K562 (cell line): ENCODE measurements around the gene GAA. TPM values are rescaled to one million over a fixed set of nuclear protein-coding genes. Genes with fewer than 3 reads are reported as not detected.

ENCODE experiments used
- ARID3A ChIP-seq: IDR thresholded peaks from 2 replicates; pipeline ENCODE4 v1.6.1; 2012; ENCODE audit warnings: low read depth, low read length, improper control_type of control experiment, borderline replicate concordance
- CCNT2 ChIP-seq: IDR thresholded peaks from 2 replicates; pipeline ENCODE4 v1.6.1; 2011; ENCODE audit warnings: borderline replicate concordance, low read depth, mild to moderate bottlenecking, moderate library complexity, mixed read lengths, low read length; ENCODE audit not compliant: insufficient read length; ENCODE audit errors: extremely low read depth
- CGGBP1 ChIP-seq: fragments of 250-450 bp; sonication (Bioruptor Pico); IDR thresholded peaks from 2 replicates; pipeline ENCODE4 v1.9.0; 2021; ENCODE audit warnings: mild to moderate bottlenecking
- CHCHD3 ChIP-seq: fragments of 250-450 bp; sonication (Bioruptor Pico); IDR thresholded peaks from 2 replicates; pipeline ENCODE4 v2.1.2; 2022; ENCODE audit warnings: mild to moderate bottlenecking
- DACH1 ChIP-seq: fragments of 450-650 bp; IDR thresholded peaks from 2 replicates; pipeline ENCODE4 v1.6.1; 2018; ENCODE audit not compliant: partially characterized antibody
- FOXK1 ChIP-seq: sonication (generic); formaldehyde crosslinking; IDR thresholded peaks from 2 replicates; pipeline ENCODE4 v1.8.0; 2022; ENCODE audit warnings: missing genetic modification reagents, mild to moderate bottlenecking, borderline replicate concordance
- HDAC2 ChIP-seq: fragments of 450-650 bp; IDR thresholded peaks from 2 replicates; pipeline ENCODE4 v1.6.1; 2016; ENCODE audit warnings: mild to moderate bottlenecking
- ILF3 ChIP-seq: fragments of 450-650 bp; IDR thresholded peaks from 2 replicates; pipeline ENCODE4 v1.6.1; 2018; ENCODE audit warnings: antibody characterized with exemption, mild to moderate bottlenecking, moderate library complexity, borderline replicate concordance
- NCOA4 ChIP-seq: fragments of 450-650 bp; IDR thresholded peaks from 2 replicates; pipeline ENCODE4 v1.6.1; 2018; ENCODE audit warnings: mild to moderate bottlenecking; ENCODE audit not compliant: partially characterized antibody
- PML ChIP-seq: IDR thresholded peaks from 2 replicates; pipeline ENCODE4 v1.6.1; 2012; ENCODE audit warnings: low read length, inconsistent platforms
- POLR2AphosphoS2 ChIP-seq: IDR thresholded peaks from 2 replicates; pipeline ENCODE4 v1.6.1; 2012; ENCODE audit warnings: low read length, improper control_type of control experiment
- PRMT5 ChIP-seq: sonication (generic); formaldehyde crosslinking; IDR thresholded peaks from 2 replicates; pipeline ENCODE4 v1.5.0; 2020; ENCODE audit warnings: missing genetic modification reagents
- RBM22 ChIP-seq: fragments of 200-400 bp; formaldehyde crosslinking; IDR thresholded peaks from 2 replicates; pipeline ENCODE4 v1.6.1; 2018; ENCODE audit warnings: low read length, low read depth; ENCODE audit not compliant: poor library complexity, severe bottlenecking
- SMARCA5 ChIP-seq: fragments of 450-650 bp; IDR thresholded peaks from 2 replicates; pipeline ENCODE4 v1.6.1; 2016
- TAF15 ChIP-seq: fragments of 200-400 bp; formaldehyde crosslinking; IDR thresholded peaks from 2 replicates; pipeline ENCODE4 v1.6.1; 2017; ENCODE audit warnings: mild to moderate bottlenecking, low read depth, low read length, moderate library complexity
- TAL1 ChIP-seq: fragments of 450-650 bp; IDR thresholded peaks from 2 replicates; pipeline ENCODE4 v1.6.1; 2016; ENCODE audit warnings: mild to moderate bottlenecking
- U2AF2 ChIP-seq: fragments of 200-400 bp; formaldehyde crosslinking; optimal IDR thresholded peaks from 2 replicates; pipeline ENCODE3; 2017; ENCODE audit warnings: low read depth, mild to moderate bottlenecking, low read length
- ZBTB17 ChIP-seq: fragments of 450-650 bp; formaldehyde crosslinking; IDR thresholded peaks from 2 replicates; pipeline ENCODE4 v1.4.0; 2020; ENCODE audit warnings: mild to moderate bottlenecking
- ZFP1 ChIP-seq: fragments of 450-650 bp; formaldehyde crosslinking; IDR thresholded peaks from 2 replicates; pipeline ENCODE4 v1.4.0; 2020; ENCODE audit warnings: mild to moderate bottlenecking, mixed read lengths
- ZNF280B ChIP-seq: fragments of 250-450 bp; sonication (Bioruptor Pico); IDR thresholded peaks from 2 replicates; pipeline ENCODE4 v1.5.1; 2021; ENCODE audit warnings: mild to moderate bottlenecking
- polyA plus RNA-seq, 8 experiments: library from polyadenylated mRNA; depleted of rRNA in 4 of 8; stranded (reverse) in 5 of 8; unstranded in 3 of 8; fragments of >200 nt; fragmentation: Nextera tagmentation in 2 of 8; fragmentation: Illumina TruSeq in 1 of 8; extraction: Ambion mirVana in 2 of 8; extraction: Trizol in 1 of 8; gene quantifications; 2 replicates each; pipeline versions ENCODE4 v1.2.1 to v1.2.3, GENCODE V29; 2011 to 2014; ENCODE audit warnings: inconsistent platforms in 1 of 8, missing spikeins in 1 of 8
- total RNA-seq, 7 experiments: library from RNA; depleted of rRNA in 6 of 7; stranded (reverse); fragments of >200 nt in 6 of 7; fragmentation: Illumina TruSeq in 2 of 7; extraction: Trizol in 2 of 7; gene quantifications; 2 replicates each; pipeline versions ENCODE4 v1.2.1 to v1.2.3, GENCODE V29; 2011 to 2021; ENCODE audit warnings: low replicate concordance in 1 of 7
- TF ChIP-seq, protein P1 (sequence below): fragments of 250-450 bp; sonication (Bioruptor Pico); IDR thresholded peaks from 2 replicates; pipeline ENCODE4 v1.4.0; 2020; ENCODE audit warnings: mild to moderate bottlenecking, moderate library complexity, borderline replicate concordance
- TF ChIP-seq, protein P2 (sequence below): fragments of 450-650 bp; IDR thresholded peaks from 2 replicates; pipeline ENCODE4 v1.6.1; 2016; ENCODE audit warnings: antibody characterized with exemption

GAA gene
- total and polyA plus RNA-seq, 9 of the 15 experiments (the other 6 are each of a cell fraction or from before 2014, with no cell fraction given): 0.15 to 6.4 (median 1.7) TPM

DNA sequence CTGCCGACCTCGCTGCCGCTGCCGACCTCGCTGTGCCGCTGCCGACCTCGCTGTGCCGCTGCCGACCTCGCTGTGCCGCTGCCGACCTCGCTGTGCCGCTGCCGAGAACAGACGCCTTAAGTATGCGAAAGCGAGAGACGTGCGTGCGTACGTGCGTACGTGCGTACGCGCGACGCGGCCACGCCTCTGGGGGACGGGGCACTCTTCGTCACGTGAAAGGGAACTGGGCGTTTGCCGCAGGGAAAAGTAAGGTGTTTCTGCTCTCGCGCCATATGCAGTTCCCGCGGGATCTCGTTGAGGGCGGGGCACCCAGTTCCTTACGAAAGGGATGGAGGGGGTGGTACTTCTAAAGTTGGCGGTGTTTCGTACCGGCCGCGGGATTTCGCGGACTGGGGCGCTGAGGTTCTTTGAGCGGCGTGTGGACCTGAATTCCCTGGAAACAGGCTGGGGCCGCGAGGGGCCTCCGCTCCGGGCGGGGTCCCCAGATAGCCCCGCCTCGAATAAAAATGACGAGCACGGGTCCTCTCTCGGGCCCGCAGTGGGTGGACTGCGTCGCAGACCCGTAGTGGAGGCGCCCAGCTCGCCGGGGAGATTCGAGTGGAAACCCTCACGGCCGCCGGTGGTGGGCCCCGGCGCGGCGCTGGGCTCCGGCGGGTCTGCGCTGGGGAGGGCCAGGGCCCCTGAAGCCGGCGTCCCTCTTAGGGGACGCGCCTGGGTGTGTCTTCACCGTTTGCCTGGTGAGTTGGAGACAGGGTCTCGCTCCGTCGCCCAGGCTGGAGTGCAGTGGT is 45.8 kb downstream of the GAA start, which contains the start of gene EIF4A3 (continued):
- TF ChIP-seq NCOA4 (no peak), ZFP1 (CRISPR knock-in tag) (no peak), ILF3 (no peak), ARID3A (no peak), ZBTB17 (CRISPR knock-in tag) (no peak), TAF15 (no peak), POLR2AphosphoS2 (no peak), HDAC2 (no peak), CCNT2 (peak; percentile 27), FOXK1 (CRISPR knock-in tag) (no peak), ZNF280B (CRISPR knock-in tag) (no peak), CHCHD3 (CRISPR knock-in tag) (no peak), TAL1 (no peak), PML (no peak; the same call in 1 of the 2 replicates), PRMT5 (CRISPR knock-in tag) (no peak), SMARCA5 (no peak), DACH1 (no peak), CGGBP1 (CRISPR knock-in tag) (no peak), RBM22 (no peak), U2AF2 (no peak)
- TF ChIP-seq, protein P1, sequence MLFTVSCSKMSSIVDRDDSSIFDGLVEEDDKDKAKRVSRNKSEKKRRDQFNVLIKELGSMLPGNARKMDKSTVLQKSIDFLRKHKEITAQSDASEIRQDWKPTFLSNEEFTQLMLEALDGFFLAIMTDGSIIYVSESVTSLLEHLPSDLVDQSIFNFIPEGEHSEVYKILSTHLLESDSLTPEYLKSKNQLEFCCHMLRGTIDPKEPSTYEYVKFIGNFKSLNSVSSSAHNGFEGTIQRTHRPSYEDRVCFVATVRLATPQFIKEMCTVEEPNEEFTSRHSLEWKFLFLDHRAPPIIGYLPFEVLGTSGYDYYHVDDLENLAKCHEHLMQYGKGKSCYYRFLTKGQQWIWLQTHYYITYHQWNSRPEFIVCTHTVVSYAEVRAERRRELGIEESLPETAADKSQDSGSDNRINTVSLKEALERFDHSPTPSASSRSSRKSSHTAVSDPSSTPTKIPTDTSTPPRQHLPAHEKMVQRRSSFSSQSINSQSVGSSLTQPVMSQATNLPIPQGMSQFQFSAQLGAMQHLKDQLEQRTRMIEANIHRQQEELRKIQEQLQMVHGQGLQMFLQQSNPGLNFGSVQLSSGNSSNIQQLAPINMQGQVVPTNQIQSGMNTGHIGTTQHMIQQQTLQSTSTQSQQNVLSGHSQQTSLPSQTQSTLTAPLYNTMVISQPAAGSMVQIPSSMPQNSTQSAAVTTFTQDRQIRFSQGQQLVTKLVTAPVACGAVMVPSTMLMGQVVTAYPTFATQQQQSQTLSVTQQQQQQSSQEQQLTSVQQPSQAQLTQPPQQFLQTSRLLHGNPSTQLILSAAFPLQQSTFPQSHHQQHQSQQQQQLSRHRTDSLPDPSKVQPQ (CRISPR knock-in tag): no peak
- TF ChIP-seq, protein P2, sequence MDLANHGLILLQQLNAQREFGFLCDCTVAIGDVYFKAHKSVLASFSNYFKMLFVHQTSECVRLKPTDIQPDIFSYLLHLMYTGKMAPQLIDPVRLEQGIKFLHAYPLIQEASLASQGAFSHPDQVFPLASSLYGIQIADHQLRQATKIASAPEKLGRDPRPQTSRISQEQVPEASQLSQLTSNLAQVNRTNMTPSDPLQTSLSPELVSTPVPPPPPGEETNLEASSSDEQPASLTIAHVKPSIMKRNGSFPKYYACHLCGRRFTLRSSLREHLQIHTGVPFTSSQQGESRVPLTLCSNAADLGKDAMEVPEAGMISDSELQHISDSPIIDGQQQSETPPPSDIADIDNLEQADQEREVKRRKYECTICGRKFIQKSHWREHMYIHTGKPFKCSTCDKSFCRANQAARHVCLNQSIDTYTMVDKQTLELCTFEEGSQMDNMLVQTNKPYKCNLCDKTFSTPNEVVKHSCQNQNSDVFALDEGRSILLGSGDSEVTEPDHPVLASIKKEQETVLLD: peak; percentile 99
